OCI-LY1 (cell line): Measurements from ENCODE around the gene PYGM.

Source experiments
- H2AFZ ChIP-seq: fragments of 200-600 bp; sonication (generic), shearing (Covaris generic); 2 replicates; pipeline ENCODE4 v1.6.0; 2014; ENCODE audit warnings: antibody characterized with exemption, mild to moderate bottlenecking, low read length
- H3F3A ChIP-seq: fragments of 200-600 bp; sonication (generic), shearing (Covaris generic); 2 replicates; pipeline ENCODE4 v1.6.0; 2014; ENCODE audit warnings: mild to moderate bottlenecking, antibody characterized with exemption, low read length, moderate library complexity; ENCODE audit not compliant: insufficient read depth
- H3K27ac ChIP-seq: fragments of 200-600 bp; sonication (generic); 2 replicates; pipeline ENCODE4 v1.5.1; 2014; ENCODE audit warnings: low read length, mixed run types, mild to moderate bottlenecking, low read depth; ENCODE audit not compliant: poor library complexity, severe bottlenecking
- H3K27me3 ChIP-seq: fragments of 200-600 bp; sonication (generic); 2 replicates; pipeline ENCODE4 v1.6.0; 2014; ENCODE audit warnings: antibody characterized with exemption, mild to moderate bottlenecking, low read length, moderate library complexity; ENCODE audit not compliant: insufficient read depth
- H3K36me3 ChIP-seq: fragments of 200-600 bp; sonication (generic); 2 replicates; pipeline ENCODE4 v1.6.1; 2014; ENCODE audit warnings: mild to moderate bottlenecking, antibody characterized with exemption, low read length, moderate library complexity, mixed read lengths; ENCODE audit not compliant: insufficient read depth
- H3K4me1 ChIP-seq: fragments of 200-600 bp; sonication (generic); 2 replicates; pipeline ENCODE4 v1.5.1; 2014; ENCODE audit warnings: mild to moderate bottlenecking, low read length, moderate library complexity; ENCODE audit not compliant: insufficient read depth, severe bottlenecking
- H3K4me2 ChIP-seq: fragments of 200-600 bp; sonication (generic), shearing (Covaris generic); 2 replicates; pipeline ENCODE4 v1.6.1; 2014; ENCODE audit warnings: low read length
- H3K4me3 ChIP-seq: fragments of 200-600 bp; sonication (generic); 2 replicates; pipeline ENCODE4 v1.5.1; 2014; ENCODE audit warnings: low read length, low read depth, mild to moderate bottlenecking, mixed read lengths; ENCODE audit not compliant: poor library complexity, severe bottlenecking
- H3K79me2 ChIP-seq: fragments of 200-600 bp; shearing (Covaris generic); 2 replicates; pipeline ENCODE4 v1.6.1; 2016; ENCODE audit warnings: mixed run types, low read length, mixed read lengths; ENCODE audit not compliant: insufficient read depth
- H3K9ac ChIP-seq: fragments of 200-600 bp; sonication (generic), shearing (Covaris generic); 2 replicates; pipeline ENCODE4 v1.6.1; 2014; ENCODE audit warnings: mild to moderate bottlenecking, low read length, mixed read lengths
- H3K9me2 ChIP-seq: fragments of 200-600 bp; sonication (generic), shearing (Covaris generic); 2 replicates; pipeline ENCODE4 v1.6.1; 2014; ENCODE audit warnings: low read depth, mild to moderate bottlenecking, low read length, mixed read lengths
- H3K9me3 ChIP-seq: fragments of 200-600 bp; shearing (Covaris generic); 2 replicates; pipeline ENCODE4 v1.6.1; 2014; ENCODE audit warnings: low read length, mixed read lengths
- H4K20me1 ChIP-seq: fragments of 200-600 bp; sonication (generic), shearing (Covaris generic); 2 replicates; pipeline ENCODE4 v1.6.0; 2016; ENCODE audit warnings: mild to moderate bottlenecking, low read length; ENCODE audit not compliant: insufficient read depth
- EZH2 ChIP-seq: fragments of 200-600 bp; sonication (generic), shearing (Covaris generic); IDR thresholded peaks from 2 replicates; pipeline ENCODE4 v1.8.0; 2017; ENCODE audit warnings: borderline replicate concordance, mixed run types, mild to moderate bottlenecking, antibody characterized with exemption, low read length, moderate library complexity, mixed read lengths
- TF ChIP-seq, protein P1 (sequence below): fragments of 200-600 bp; sonication (generic), shearing (Covaris generic); IDR thresholded peaks from 2 replicates; pipeline ENCODE4 v1.5.1; 2017; ENCODE audit warnings: mild to moderate bottlenecking, antibody characterized with exemption, low read length, moderate library complexity, mixed read lengths

The PYGM gene

GRCh38 chr11:64734811-64735724 is 24.7 kb downstream of the PYGM start:
- no peak overlapping the region for H3K9ac ChIP-seq
- H3K4me1 ChIP-seq = no peaks in the 10 kb centered on the region
- no peaks in the 10 kb centered on the region for H3K9me3 ChIP-seq
- H3K27ac ChIP-seq = no peak overlapping the region
- H3K27me3 ChIP-seq = no peaks in the 10 kb centered on the region
- H3K9me2 ChIP-seq = no peaks in the 10 kb centered on the region
- H3F3A ChIP-seq = no peaks in the 10 kb centered on the region
- H3K79me2 ChIP-seq = no peaks in the 10 kb centered on the region
- peaks cover 5% of the 10 kb centered on the region; the same call in 1 of the 2 replicates for H3K36me3 ChIP-seq
- no peaks in the 10 kb centered on the region for H4K20me1 ChIP-seq
- no peak overlapping the region for H2AFZ ChIP-seq
- no peak overlapping the region for H3K4me2 ChIP-seq
- no peak overlapping the region for H3K4me3 ChIP-seq
- no peak for TF ChIP-seq EZH2
- TF ChIP-seq, protein P1, sequence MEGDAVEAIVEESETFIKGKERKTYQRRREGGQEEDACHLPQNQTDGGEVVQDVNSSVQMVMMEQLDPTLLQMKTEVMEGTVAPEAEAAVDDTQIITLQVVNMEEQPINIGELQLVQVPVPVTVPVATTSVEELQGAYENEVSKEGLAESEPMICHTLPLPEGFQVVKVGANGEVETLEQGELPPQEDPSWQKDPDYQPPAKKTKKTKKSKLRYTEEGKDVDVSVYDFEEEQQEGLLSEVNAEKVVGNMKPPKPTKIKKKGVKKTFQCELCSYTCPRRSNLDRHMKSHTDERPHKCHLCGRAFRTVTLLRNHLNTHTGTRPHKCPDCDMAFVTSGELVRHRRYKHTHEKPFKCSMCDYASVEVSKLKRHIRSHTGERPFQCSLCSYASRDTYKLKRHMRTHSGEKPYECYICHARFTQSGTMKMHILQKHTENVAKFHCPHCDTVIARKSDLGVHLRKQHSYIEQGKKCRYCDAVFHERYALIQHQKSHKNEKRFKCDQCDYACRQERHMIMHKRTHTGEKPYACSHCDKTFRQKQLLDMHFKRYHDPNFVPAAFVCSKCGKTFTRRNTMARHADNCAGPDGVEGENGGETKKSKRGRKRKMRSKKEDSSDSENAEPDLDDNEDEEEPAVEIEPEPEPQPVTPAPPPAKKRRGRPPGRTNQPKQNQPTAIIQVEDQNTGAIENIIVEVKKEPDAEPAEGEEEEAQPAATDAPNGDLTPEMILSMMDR = no peak

- no peaks in the 10 kb centered on the region for H3F3A ChIP-seq
- no peak overlapping the region for H3K9ac ChIP-seq
- H3K79me2 ChIP-seq = no peaks in the 10 kb centered on the region
- no peaks in the 10 kb centered on the region for H3K27me3 ChIP-seq
- peaks cover 5% of the 10 kb centered on the region; the same call in 1 of the 2 replicates for H3K36me3 ChIP-seq
- no peak overlapping the region for H3K27ac ChIP-seq
- H3K4me1 ChIP-seq = no peaks in the 10 kb centered on the region
- no peaks in the 10 kb centered on the region for H3K9me2 ChIP-seq
- TF ChIP-seq, protein P1 = no peak
- no peak for TF ChIP-seq EZH2
- H3K4me3 ChIP-seq = no peak overlapping the region
- H3K4me2 ChIP-seq = no peak overlapping the region
- H3K9me3 ChIP-seq = no peaks in the 10 kb centered on the region
- H2AFZ ChIP-seq = no peak overlapping the region
- H4K20me1 ChIP-seq = no peaks in the 10 kb centered on the region
Measured at GRCh38 chr11:64731601-64732000, 28.2 kb downstream of the PYGM start.

DNA sequence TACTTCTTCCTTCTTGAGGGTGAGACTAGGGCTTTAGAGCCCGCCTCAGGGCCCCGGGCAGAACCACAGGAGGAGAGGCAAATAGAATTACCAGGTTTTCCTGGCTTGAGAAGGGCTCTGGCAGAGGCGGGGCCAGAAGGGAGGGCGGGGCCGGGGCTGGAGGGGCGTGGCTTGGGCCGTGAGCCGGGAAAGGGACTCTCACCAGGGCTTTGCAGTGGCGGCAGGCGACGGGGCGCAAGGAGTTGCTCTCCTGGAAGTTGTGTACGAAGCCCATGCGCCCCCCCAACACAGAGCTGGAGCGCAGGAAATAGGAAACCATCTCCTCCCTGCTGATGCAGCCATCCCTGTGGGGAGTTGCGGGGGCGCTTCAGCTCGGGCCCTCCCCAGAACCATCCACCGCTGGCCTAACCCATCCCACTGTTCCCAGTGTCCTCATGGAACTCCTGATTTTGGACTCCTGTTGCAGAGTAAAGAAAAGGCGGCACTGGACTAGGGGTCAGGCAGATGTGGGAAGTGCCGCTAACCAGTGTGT is 29.9 kb downstream of the PYGM start:
- Histone ChIP-seq H2AFZ (no peak overlapping the region), H3F3A (no peaks in the 10 kb centered on the region), H4K20me1 (no peaks in the 10 kb centered on the region), H3K79me2 (no peaks in the 10 kb centered on the region), H3K9me3 (no peaks in the 10 kb centered on the region), H3K4me2 (no peak overlapping the region), H3K9me2 (no peaks in the 10 kb centered on the region), H3K27me3 (peaks cover 4% of the 10 kb centered on the region; the same call in 1 of the 2 replicates), H3K4me3 (no peak overlapping the region), H3K27ac (no peak overlapping the region), H3K4me1 (no peaks in the 10 kb centered on the region), H3K36me3 (0 out of 2 replicates have a peak, but pooled peaks cover 5% of the 10 kb centered on the region), H3K9ac (no peak overlapping the region)
- TF ChIP-seq EZH2 = no peak
- TF ChIP-seq, protein P1 = no peak
